ENCODE data around the gene USP38.

- TF ChIP-seq CTCF (IDR thresholded peaks at IDR 0.05) = no peak
- TF ChIP-seq POLR2A (IDR thresholded peaks at IDR 0.05) = no peak
Observed at GRCh38 chr4:143185253-143186107, 763 bp downstream of the USP38 start.

Data from esophagus squamous epithelium (tissue), 4 donors.